Uterus (tissue), 4 donors: ENCODE measurements around the gene EIF5AL1. TPM values are rescaled to one million over a fixed set of nuclear protein-coding genes. Genes with fewer than 3 reads are reported as not detected.

Experiments used
- DNase-seq, 2 donors: peaks; one replicate each; pipeline ENCODE4 v3.0.0-alpha.2; 2019 to 2020
- H3K27ac ChIP-seq, 2 donors: fragments of 200-600 bp; sonication (generic); 1 replicate in 1 of 2; 2 replicates in 1 of 2; pipeline ENCODE4 v1.5.1; 2016 to 2018
- H3K27me3 ChIP-seq, 2 donors: fragments of 200-600 bp; sonication (generic); one replicate each; pipeline ENCODE4 v1.5.1; 2018 to 2019; ENCODE audit warnings: control low read depth in 1 of 2
- H3K36me3 ChIP-seq, 2 donors: fragments of 200-600 bp; sonication (generic); one replicate each; pipeline ENCODE4 v1.5.1; 2019; ENCODE audit warnings: control low read depth in 1 of 2
- H3K4me1 ChIP-seq, 2 donors: fragments of 200-600 bp; sonication (generic); one replicate each; pipeline ENCODE4 v1.5.1; 2018 to 2019; ENCODE audit warnings: control low read depth in 1 of 2
- H3K4me3 ChIP-seq, 2 donors: fragments of 200-600 bp; sonication (generic); 1 replicate in 1 of 2; 2 replicates in 1 of 2; pipeline ENCODE4 v1.5.1; 2018 to 2019; ENCODE audit warnings: mild to moderate bottlenecking in 1 of 2
- H3K9me3 ChIP-seq, 2 donors: fragments of 200-600 bp; sonication (generic); one replicate each; pipeline ENCODE4 v1.5.1; 2019; ENCODE audit warnings: control low read depth in 1 of 2
- CTCF ChIP-seq, 4 experiments: fragments of 200-600 bp in 2 of 4; fragments of 450-650 bp in 2 of 4; sonication (generic) in 2 of 4; IDR thresholded peaks; one replicate each; pipeline ENCODE4 v1.5.1; 2016 to 2019; ENCODE audit warnings: antibody characterized with exemption in 4 of 4, mild to moderate bottlenecking in 2 of 4, moderate library complexity in 1 of 4
- POLR2A ChIP-seq, 2 donors: fragments of 450-650 bp; IDR thresholded peaks; one replicate each; pipeline ENCODE4 v1.6.1; 2016; ENCODE audit warnings: antibody characterized with exemption in 2 of 2, mild to moderate bottlenecking in 1 of 2, moderate library complexity in 1 of 2
- intact Hi-C: fragments of 100-400 bp; cut with DNase I; formaldehyde crosslinking; loops from one replicate; pipeline ENCODE4 v1.15.1; 2023; ENCODE audit warnings: low total_unique reads
- total RNA-seq, 4 donors: library from RNA; depleted of rRNA in 3 of 4; stranded (reverse); fragments of >200 nt in 3 of 4; gene quantifications; one replicate each; pipeline versions ENCODE4 v1.1.0 to v1.2.4, GENCODE V29; 2014 to 2023
- donor health status: DM: yes; HTN: yes; CAD: no.

EIF5AL1 gene
- total RNA-seq, 4 donors from 2014 or later, result 0.14 to 0.29 (median 0.26) TPM; not detected in 1

- no peaks in the 10 kb centered on the region for H3K9me3 ChIP-seq
- H3K4me1 ChIP-seq, result no peaks in the 10 kb centered on the region
- intact Hi-C loops, result no loop called here
- TF ChIP-seq CTCF (IDR thresholded peaks at IDR 0.05) (no peak), POLR2A (IDR thresholded peaks at IDR 0.05) (no peak)
- H3K4me3 ChIP-seq, result no peak overlapping the region
- H3K36me3 ChIP-seq, result no peaks in the 10 kb centered on the region
- DNase-seq, result no peak
- H3K27ac ChIP-seq, result no peak overlapping the region
- H3K27me3 ChIP-seq, result no peaks in the 10 kb centered on the region
These were observed 37.1 kb upstream of the EIF5AL1 start for GRCh38 chr10:79475119-79475653.

- no peaks in the 10 kb centered on the region for H3K9me3 ChIP-seq
These were observed 36.5 kb upstream of the EIF5AL1 start for GRCh38 chr10:79475877-79476276.

GRCh38 chr10:79476645-79477044 lies 35.7 kb upstream of the EIF5AL1 start:
- H3K36me3 ChIP-seq, result no peaks in the 10 kb centered on the region
- intact Hi-C loops, result no loop called here
- H3K9me3 ChIP-seq, result no peaks in the 10 kb centered on the region
- H3K27ac ChIP-seq, result no peak overlapping the region
- H3K4me3 ChIP-seq, result no peak overlapping the region
- no peaks in the 10 kb centered on the region for H3K4me1 ChIP-seq
- no peaks in the 10 kb centered on the region for H3K27me3 ChIP-seq
- TF ChIP-seq CTCF (IDR thresholded peaks at IDR 0.05), result no peak
- no peak for TF ChIP-seq POLR2A (IDR thresholded peaks at IDR 0.05)
- DNase-seq, result no peak

More at GRCh38 chr10:79475877-79476276, 36.5 kb upstream of the EIF5AL1 start:
- TF ChIP-seq CTCF (IDR thresholded peaks at IDR 0.05), result no peak
- TF ChIP-seq POLR2A (IDR thresholded peaks at IDR 0.05), result no peak
- no peaks in the 10 kb centered on the region for H3K4me1 ChIP-seq
- intact Hi-C loops, result no loop called here
- no peak overlapping the region for H3K27ac ChIP-seq
- H3K36me3 ChIP-seq, result no peaks in the 10 kb centered on the region
- no peak for DNase-seq
- H3K27me3 ChIP-seq, result no peaks in the 10 kb centered on the region
- H3K4me3 ChIP-seq, result no peak overlapping the region

GRCh38 chr10:79477456-79477855 lies 34.9 kb upstream of the EIF5AL1 start:
- H3K4me1 ChIP-seq, result no peaks in the 10 kb centered on the region
- DNase-seq, result no peak
- no peak for TF ChIP-seq POLR2A (IDR thresholded peaks at IDR 0.05)
- no peak for TF ChIP-seq CTCF (IDR thresholded peaks at IDR 0.05)
- no peaks in the 10 kb centered on the region for H3K36me3 ChIP-seq
- intact Hi-C loops, result no loop called here
- no peaks in the 10 kb centered on the region for H3K9me3 ChIP-seq
- H3K27ac ChIP-seq, result no peak overlapping the region
- H3K27me3 ChIP-seq, result no peaks in the 10 kb centered on the region
- H3K4me3 ChIP-seq, result no peak overlapping the region

- Histone ChIP-seq H3K36me3 (no peaks in the 10 kb centered on the region), H3K9me3 (no peaks in the 10 kb centered on the region)
- intact Hi-C loops, result no loop called here
These were observed 32.9 kb upstream of the EIF5AL1 start for GRCh38 chr10:79479283-79479909.

More at GRCh38 chr10:79479283-79479909, 32.9 kb upstream of the EIF5AL1 start:
- no peak for DNase-seq
- no peaks in the 10 kb centered on the region for H3K27me3 ChIP-seq
- H3K27ac ChIP-seq, result no peak overlapping the region
- peaks cover 0 to 10% of the 10 kb centered on the region in 2 donors for H3K4me1 ChIP-seq
- TF ChIP-seq POLR2A (IDR thresholded peaks at IDR 0.05), result no peak
- TF ChIP-seq CTCF (IDR thresholded peaks at IDR 0.05), result no peak
- H3K4me3 ChIP-seq, result no peak overlapping the region
